Pons (tissue), 1 donor: Measurements from ENCODE around the gene AFG1L.
"Not testable (repeated sequence)": the region's sequence is repeated elsewhere in the genome, so short reads cannot be mapped to it uniquely, and the experiment has no call there.

ENCODE experiments used
- DNase-seq: peaks from one replicate; pipeline ENCODE4 v3.0.0-alpha.2; 2016; ENCODE audit warnings: low spot score

AFG1L gene

DNA sequence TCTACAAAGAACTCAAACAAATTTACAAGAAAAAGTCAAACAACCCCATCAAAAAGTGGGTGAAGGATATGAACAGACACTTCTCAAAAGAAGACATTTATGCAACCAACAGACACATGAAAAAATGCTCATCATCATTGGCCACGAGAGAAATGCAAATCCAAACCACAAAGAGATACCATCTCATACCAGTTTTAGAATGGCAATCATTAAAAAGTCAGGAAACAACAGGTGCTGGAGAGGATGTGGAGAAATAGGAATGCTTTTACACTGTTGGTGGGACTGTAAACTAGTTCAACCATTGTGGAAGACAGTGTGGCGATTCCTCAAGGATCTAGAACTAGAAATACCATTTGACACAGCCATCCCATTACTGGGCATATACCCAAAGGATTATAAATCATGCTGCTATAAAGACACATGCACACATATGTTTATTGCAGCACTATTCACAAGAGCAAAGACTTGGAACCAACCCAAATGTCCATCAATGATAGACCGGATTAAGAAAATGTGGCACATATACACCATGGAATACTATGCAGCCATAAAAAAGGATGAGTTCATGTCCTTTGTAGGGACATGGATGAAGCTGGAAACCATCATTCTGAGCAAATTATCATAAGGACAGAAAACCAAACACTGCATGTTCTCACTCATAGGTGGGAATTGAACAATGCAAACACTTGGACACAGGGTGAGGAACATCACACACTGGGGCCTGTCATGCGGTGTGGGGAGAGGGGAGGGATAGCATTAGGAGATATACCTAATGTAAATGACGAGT lies 121.4 kb downstream of the AFG1L start:
- not testable (repeated sequence) for DNase-seq

DNA sequence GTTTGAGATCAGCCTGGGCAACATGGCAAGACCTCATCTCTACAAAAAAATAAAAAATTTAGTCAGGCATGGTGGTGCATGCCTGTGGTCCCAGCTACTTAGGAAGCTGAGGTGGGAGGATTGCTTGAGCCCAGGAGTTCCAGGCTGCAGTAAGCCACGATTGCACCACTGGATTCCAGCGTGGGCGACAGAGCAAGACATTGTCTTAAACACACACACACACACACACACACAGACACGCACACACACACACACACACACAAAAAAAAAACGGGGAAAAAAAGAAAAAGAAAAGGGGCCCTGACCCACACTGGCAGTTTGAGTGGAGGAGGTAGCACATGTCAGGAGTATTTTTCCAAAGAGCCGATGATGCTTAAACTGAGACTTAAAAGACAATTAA lies 122.2 kb downstream of the AFG1L start:
- no peak for DNase-seq

DNA sequence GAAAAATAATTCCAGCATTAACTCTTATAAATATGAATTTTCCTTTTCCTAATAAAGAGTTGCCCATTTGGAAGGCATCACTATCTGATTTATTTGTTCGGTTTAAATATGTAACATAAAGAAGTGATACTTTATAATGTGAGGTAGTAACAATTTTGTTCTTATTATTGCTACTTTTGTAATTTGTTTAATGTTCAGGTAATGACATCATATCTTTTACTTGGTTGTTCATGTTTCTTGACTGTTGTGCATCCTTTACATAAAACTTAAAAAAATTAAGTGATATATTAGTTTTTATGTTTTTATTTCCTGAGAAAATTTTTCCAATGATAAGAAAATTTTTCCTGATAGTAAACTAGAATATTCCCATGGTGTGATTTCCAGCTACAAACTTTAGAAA lies 124.6 kb downstream of the AFG1L start:
- no peak for DNase-seq

DNA sequence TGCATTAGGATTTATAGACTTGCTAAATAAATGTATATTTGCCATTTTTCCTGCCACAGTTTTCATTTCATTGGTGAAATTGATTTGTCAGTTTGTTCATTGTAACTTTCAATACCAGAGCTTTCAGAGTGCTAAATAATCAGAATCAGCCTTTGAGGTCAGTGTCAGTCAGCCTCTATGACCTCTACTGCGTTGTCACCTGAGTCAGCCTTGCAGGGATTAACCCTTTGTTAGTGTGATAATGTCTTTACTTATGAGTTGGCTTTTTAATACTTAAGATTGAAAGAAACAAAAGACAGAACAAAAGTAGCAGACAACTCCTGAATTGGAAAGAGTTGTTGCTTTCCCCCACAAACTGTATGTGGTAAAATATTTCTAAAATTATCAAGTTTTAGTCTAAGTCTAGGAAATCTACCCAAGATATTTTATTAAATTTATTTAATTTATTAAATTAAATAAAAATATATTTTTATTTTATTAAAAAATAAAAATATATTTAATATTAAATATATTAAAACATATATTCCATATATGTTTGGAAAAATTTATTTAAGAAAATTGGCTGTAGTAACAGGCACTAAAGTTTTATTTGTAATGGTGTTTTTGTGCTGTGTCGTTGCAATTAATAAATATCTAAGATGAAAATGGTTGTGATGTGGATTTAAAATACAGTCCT lies 125.2 kb downstream of the AFG1L start:
- no peak for DNase-seq

DNA sequence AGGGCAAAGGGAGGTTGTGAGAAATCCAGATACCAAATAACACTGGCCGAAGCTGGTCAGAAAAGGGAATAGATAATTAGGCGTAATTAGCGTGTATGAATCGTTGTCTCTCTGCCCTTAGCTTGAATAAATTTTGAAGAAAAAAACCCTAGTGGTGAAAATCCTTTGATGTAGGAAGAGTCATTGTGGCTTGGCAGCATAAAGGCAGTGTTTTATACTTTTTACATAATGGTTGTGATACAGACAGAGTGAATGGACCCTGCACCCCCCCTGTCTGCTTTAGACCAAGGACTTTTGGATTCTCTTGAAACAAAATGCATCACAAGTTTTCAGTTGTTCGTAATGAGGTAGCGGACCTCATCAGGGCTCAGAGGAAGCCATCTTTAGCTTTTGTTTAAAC lies 126.5 kb downstream of the AFG1L start:
- DNase-seq, result no peak

DNA sequence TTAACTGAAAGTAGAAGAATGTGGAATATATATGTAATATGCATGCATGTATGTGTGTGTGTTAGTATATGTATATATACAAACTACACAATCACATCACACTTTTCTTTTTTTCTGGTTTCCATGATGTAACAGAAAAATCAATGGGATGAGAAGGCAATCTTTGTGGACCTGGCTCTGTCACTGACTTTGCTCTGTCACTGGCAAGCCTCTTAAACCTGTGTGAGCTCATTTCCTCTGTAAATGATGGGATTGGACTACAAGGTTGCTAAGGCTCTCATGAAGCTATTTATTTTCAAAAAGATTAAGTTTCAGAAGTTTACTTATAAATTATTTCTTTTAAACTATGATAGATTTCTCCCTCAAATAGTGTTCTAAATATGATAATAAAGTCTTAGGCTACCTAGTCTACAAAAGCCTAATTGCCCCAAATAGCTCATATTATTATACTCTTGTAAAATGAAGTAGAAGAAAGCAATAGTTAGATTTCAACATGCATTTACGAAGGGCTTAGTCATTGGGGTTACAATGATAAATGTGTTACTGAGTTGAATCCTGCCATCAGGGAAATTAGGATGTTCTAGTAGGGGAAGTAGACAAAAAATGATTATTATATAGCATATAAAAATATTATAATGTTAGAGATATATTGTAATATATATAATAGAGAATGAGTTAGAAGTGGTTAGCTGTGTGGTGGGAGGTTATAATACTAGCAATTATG lies 129.3 kb downstream of the AFG1L start:
- no peak for DNase-seq

DNA sequence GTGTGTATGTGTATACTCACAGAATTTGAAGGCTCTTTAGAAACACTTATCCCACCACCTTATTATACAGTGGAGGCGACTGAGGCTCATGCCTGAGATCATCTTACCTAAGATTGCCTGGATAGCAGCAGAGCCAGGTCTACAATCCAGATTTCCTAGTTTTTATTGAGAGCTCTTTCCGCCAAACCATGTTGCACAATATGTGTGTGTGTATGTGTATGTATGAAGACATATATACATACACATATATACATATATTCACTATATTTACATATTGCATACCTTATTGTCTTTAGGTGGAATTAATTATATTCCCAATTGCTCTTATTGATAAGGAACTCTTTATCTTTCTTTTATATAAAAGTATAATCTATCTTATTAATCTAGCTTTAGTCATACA lies 130.6 kb downstream of the AFG1L start:
- DNase-seq, result no peak

DNA sequence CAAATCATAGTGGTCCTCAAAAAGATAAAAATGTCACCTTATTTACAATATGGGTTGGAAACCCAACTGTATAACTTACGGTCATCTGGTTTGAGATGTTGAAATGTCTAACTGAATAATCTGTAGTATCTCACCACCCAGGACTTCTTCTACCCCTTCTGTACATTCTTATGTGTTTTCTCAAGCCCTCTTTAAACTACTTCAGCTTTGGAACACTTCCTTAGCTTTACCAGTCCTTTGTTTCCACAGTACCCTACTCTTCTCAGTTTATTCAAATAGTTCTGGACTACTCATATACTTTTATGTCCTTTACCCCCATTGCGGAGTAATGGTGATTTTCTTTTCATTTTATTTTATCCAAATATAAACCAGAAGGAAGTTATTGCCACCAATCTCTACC lies 137.3 kb downstream of the AFG1L start:
- DNase-seq, result no peak

DNA sequence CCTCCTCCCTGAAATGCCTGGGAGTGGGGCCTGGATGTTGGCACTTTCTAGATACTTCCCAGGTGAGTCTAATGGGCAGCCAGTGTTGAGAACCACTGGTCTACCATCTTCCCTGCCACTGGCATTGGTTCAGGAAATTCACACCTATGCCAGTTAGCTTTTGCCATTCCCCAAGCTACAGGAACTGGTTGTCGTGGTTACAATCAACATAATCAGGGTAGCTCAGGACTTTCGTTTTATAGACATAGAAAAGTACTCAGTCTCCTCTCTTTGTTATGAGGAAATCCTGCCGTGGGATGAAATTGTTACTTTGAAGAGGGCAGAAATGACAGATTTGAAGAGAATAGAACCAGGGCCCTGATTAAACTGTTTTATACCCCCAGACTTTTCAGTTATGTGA lies 137.9 kb downstream of the AFG1L start:
- no peak for DNase-seq

DNA sequence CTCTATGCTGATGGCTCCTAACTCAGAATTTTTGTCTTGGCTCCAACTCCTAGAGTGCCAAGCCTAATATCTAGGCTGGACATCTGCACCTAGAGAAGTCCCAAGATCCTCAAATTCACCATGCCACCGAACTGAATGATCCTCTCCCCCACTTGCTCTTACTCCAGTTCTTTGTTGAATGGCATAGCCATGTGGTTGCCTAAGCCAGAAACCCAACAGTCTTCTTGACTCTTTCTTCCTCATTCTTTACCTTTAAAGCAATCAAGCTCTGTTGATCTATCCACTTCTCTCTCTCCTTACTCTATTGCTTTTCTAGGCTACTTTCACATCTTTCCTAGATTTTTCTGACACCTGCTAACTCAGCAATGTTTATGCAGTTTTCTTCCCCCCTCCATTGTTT lies 139.4 kb downstream of the AFG1L start:
- DNase-seq, result no peak

DNA sequence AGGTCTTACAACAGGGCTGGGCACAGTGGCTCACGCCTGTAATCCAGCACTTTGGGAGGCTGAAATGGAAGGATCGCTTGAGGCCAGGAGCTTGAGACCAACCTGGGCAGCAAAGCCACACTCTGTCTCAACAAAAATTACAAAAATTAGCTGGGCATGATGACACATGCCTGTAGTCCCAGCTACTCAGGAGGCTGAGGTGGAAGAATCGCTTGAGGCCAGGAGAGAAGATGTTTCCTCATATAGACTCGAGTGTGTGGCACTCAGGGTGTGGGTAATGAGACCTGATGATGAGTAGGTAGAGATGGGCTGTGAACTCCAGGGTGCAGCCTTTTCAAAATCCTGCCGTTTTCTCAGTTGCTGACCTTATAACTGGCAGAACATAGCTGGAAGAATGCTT lies 140.5 kb downstream of the AFG1L start:
- no peak for DNase-seq

DNA sequence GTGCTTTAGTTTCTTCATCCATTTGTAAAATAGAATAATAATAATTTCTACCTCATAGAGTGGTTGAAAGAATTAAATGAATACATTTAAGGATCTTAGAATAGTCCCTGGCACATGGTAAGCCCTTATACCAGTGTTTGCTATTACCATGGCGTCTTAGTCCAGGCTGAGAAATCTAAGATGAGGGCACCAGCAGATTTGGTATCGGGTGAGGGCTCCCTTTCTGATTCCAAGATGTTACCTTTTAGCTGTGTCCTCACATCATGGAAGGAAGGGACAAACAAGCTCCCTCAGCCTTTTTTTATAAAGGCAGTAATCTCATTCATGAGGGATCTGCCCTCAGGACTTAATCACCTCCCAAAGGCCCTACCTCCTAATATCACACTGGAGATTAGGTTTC lies 141.9 kb downstream of the AFG1L start:
- no peak for DNase-seq

DNA sequence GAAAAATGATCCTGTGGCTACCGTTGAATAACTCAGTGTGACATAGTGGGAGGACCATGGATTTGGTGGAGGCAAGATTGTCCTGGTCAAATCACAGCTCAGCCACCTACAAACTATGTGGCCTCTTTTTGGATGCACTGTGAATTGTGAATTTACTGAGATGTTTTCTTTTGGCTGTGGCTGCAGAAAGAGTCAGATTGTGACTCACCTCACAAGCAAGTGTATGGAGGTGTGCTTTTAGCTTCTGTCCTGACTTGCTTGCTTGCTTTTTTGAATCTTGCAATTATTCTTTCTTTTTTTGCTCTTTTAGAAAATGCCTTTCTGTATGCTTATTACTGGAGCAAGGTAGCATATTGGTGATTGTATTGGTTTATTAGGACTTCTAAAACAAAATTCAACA lies 143.0 kb downstream of the AFG1L start:
- no peak for DNase-seq

DNA sequence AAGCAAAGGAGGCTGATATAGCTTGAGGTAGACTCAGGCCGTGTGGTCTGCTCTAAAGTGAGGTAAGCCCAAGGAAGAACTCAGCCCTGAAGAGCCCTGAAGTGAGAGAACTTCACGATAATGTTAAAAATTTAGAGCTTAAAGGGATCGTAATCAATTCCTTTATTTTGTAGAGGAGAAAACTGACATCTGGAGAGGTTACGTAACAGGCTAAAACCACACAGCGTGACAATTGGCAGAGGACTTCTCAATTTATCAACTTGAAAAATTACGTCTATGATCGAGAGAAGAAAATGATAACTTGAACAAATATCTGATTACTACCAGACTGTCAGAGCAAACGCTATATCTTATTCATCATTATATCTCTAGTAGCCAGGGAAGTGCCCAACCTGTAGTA lies 144.1 kb downstream of the AFG1L start:
- DNase-seq, result no peak

DNA sequence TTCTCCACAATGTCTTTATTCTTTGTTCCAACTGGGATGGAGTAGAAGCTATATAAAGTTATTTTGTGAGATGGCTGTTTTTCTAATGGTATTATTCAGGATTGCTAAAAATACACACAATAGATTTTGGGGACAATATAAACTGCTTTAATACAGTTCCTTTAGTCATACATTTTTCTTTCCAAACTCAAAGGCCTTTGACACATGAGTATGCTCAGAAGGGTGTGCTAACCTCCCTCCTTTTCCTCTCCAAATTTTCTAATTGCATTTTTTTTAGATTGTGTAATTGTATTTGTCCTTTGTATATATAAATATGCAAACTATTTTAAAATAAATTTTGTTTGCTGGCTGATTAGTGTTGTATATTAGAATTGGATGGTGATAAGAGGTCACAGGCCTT lies 146.3 kb downstream of the AFG1L start:
- DNase-seq, result no peak

DNA sequence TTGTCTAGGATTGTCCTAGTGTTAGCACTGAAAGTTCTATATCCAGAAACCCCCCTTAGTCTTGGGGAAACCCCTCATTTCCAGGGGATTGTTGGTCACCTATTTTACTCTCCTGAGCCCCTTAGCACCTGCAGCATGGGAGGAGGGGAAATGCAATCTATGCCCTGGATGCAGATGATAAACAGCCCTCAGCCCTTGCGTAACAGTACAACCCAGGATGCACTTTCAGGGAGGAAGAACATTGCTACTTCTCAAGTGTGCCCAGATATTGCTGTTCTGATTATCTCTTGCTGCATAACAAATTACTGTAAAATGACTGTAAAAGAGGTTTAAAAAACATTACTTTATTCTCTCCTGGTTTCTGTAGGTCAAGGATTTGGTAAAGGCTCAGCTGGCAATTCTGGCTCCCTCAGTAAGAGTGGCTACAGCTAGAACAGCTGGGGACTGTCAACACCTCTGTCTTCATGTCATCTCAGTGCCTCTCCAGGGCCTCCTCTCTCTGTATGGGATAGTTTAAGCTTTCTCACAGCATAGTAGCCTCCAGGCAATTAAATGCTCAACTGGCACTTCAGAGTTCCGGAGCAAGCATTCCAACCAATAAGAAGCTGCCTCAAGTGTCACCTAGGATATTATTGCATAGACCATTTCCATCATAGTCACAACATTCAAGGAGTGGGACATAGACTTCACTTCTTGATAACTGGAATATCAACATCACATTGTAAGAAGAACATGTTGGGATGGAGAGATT lies 148.1 kb downstream of the AFG1L start:
- no peak for DNase-seq

DNA sequence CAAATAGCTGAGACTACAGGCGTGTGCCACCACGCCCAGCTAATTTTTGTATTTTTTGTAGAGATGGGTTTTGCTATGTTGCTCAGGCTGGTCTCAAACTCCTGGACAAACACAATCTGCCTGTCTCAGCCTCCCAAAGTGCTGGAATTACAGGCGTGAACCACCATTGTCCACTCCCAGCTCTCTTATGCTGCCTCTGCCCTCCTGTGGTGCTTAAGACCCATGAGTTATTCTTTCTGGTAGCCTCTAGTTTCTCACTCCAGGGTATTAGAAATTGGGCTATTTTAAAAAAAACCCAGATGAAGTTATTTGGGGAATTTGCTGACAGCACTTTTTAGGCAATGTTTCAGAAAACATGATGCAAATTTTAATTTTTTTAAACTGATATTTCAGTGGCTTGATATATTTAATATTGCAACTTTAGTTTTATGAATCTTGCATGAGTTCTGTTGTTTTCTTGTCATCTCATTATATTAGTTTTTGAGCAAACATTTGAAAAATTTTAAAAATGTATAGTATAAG lies 151.8 kb downstream of the AFG1L start:
- no peak for DNase-seq

DNA sequence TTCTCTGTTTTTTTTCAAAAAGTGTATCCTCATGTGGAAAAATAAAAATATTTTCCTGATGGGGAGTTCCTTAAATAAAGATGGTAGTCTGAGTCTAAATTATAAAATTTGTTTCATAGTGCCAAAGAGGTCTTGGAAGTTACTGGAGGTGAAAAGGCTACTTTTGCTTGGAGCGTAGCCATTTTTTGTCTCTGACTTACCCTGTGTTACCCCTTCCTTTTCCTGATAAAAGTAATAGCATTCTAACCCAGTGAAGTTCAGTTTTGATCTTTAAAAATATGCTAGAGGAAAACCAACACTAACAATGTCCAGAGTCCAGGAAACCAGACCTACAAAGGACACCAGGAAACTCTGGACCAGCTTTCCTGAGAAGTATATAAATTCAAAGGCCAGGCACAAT lies 153.6 kb downstream of the AFG1L start:
- no peak for DNase-seq

DNA sequence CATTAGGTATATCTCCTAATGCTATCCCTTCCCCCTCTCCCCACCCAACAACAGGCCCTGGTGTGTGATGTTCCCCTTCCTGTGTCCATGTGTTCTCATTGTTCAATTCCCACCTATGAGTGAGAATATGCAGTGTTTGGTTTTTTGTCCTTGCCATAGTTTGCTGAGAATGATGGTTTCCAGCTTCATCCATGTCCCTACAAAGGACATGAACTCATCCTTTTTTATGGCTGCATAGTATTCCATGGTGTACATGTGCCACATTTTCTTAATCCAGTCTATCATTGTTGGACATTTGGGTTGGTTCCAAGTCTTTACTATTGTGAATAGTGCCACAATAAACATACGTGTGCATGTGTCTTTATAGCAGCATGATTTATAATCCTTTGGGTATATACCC lies 154.9 kb downstream of the AFG1L start:
- not testable (repeated sequence) for DNase-seq

DNA sequence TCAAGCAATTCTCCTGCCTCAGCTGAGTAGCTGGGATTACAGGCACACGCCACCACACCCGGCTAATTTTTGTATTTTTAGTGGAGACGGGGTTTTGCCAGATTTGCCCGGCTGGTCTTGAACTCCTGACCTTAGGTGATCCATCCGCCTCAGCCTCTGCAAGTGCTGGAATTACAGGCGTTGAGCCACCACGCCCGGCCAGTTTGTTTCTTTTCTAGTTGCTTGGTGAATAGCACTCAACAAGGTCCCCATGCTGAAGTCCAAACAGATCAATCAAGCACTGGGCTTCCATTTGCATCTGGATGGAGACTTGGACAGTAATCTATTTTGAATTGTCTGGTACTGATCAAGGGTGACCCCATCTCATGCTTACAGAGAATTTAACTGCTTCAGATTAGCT lies 157.0 kb downstream of the AFG1L start:
- no peak for DNase-seq

DNA sequence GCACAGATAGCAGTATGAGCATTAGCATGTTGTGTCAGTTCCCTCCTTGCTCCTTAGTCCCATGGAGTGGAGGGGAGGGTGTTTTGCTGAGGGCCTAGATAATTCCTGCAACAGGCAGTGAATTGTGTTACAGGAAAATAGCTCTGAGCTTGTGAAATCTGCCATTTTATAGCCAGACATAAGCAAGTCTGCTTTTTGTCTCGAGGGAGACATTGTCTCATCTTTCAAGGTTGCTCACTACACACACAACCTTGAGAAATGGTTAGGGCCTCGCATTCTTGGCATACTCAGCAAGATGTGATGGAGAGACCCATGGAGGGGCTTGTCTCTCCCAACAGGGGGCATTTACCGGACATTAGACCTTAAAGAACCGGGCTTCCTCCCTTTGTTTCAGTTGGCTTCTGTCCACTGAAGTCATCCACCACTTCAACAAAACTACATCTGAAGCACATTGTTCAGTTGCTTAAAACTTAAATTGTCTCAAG lies 157.9 kb downstream of the AFG1L start:
- DNase-seq, result no peak

DNA sequence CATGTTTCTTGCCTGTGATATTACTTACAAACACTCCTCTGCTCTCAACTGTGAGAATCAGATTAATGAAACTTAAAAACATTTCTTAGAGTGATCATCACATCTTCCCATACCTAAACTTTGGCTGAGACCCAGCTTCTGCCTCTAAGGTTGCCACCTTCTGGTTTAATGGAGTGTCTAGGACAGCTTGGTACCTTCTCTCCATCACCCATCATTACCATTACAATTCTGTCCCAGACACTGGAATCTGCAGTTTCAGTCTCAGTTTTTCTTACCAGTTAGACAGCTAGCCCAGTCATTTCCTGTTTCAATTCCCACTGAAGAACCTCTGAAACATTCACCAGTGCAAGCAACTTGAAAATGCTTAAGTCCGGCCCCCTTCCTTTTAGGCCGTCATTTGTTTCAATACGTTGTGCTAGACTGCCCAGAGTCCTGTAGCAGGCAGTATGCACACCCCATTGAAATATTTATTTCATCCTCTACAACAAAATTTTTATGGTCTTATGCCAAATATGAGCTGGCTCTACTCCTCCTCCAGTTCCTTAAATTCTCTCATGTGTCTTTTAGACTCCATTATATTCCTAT lies 158.8 kb downstream of the AFG1L start:
- peak; percentile 41 for DNase-seq
